ENCODE measurements around the gene NBEAL2.

The NBEAL2 gene

DNA sequence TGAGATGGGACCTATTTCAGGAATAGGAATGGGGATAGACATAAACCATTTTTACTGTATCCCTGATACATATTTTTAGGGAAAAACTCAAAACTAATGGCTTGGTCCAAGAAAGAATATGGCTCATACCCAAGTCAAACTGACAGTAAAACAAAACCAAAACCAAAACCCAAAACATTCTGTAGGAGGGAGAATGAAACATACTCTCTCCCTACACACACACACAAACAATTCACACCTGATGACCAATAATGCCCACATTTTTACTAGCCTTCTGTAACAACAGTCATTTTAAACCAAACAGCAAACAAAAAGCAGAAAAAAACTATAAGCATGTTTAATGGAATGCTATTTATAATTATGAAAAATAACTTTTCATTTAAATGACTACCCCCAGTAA lies 74.9 kb downstream of the NBEAL2 start:
- DNase-seq = no peak

DNA sequence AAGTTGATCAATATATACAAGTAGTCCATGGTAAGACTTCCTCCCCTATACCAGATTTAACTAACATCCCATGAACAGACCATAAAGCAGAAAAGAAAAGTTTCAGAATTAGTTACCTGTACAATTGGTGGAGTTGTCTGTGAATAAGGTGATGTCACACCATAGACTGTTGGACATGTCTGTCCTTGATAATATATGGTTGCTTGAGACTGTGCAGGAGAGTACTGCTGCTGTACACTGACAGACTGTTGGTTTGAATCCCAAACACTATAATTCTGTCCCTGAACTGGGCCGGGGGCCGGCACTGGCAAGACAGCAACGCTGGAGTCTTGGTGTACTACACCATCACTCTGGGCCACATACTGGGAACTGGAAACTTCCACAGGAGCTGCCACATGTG lies 77.2 kb downstream of the NBEAL2 start:
- no peak for DNase-seq

DNA sequence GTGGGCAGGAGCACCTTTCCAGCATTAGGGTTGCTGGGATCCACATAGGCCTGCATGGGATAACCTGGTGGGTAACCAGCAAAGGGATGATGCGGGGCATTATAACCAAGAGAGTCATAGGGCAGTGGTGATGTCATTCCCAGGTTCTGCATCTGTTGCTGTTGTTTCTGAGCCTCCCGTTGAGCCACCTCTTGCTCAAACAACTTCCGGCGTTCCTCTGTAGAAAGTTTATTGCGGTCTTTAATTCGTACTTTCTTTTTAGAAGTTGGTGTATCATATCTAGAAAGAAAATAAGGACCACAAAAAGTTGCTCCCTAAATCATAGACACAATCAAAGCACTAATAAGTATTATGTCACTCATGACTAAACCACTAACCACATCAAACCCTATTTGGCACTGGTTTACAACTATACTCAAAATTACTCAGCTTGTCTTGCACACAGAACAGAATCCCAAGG lies 77.8 kb downstream of the NBEAL2 start:
- DNase-seq = no peak
